ENCODE data around the gene TIAM1.

The TIAM1 gene

DNA sequence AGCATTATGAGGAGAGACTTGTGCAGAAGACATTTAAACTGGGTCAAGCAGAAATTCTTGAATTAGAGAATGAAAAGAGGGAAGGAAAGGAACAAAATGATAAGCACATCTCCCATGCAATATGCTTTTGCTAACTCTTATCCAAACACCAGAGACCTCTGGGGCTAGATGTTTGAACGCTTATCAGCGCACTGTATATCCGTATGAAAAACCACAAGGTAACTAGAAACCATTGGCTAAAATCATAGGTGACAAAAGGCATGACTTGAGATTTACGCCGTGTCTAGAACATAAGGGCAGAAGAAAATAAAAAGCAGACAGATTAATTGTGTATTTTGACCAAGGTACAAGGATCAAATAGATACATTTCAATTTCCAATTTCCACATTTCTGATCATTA, 38.0 kb upstream of the TIAM1 start:
- H3K4me3 ChIP-seq (ENCODE audit: low read depth, low read length), result no peak overlapping the region
- TF ChIP-seq, protein P1, sequence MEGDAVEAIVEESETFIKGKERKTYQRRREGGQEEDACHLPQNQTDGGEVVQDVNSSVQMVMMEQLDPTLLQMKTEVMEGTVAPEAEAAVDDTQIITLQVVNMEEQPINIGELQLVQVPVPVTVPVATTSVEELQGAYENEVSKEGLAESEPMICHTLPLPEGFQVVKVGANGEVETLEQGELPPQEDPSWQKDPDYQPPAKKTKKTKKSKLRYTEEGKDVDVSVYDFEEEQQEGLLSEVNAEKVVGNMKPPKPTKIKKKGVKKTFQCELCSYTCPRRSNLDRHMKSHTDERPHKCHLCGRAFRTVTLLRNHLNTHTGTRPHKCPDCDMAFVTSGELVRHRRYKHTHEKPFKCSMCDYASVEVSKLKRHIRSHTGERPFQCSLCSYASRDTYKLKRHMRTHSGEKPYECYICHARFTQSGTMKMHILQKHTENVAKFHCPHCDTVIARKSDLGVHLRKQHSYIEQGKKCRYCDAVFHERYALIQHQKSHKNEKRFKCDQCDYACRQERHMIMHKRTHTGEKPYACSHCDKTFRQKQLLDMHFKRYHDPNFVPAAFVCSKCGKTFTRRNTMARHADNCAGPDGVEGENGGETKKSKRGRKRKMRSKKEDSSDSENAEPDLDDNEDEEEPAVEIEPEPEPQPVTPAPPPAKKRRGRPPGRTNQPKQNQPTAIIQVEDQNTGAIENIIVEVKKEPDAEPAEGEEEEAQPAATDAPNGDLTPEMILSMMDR (IDR thresholded peaks at IDR 0.05; ENCODE audit: low read depth, low read length), result no peak
- TF ChIP-seq MYC (IDR thresholded peaks at IDR 0.05; ENCODE audit: low read depth, low read length) (no peak), POLR2A (IDR thresholded peaks at IDR 0.05; ENCODE audit: extremely low read depth, insufficient read length) (no peak)
- TF ChIP-seq, protein P2, sequence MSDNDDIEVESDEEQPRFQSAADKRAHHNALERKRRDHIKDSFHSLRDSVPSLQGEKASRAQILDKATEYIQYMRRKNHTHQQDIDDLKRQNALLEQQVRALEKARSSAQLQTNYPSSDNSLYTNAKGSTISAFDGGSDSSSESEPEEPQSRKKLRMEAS (IDR thresholded peaks at IDR 0.05; ENCODE audit: low read depth, low read length), result no peak
- DNase-seq (ENCODE audit: low read depth), result no peak

DNA sequence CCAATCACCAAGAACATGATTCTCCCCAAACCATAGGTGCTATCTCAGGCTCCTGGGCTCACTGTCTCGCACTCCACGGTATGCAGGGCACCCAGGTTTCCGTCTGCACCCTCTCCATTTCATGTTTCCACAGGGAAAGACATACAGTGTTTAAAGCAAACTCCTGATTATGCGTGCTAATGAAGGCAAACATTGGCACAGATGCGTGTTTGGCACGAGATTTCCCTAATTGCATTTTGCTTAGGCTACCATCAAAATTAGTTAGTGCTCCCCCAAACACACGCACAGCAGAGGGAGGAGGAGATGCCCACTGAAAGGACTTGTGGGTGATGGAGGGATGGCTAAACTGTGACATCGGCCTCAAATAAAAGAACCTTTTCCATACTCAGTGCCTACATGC, 32.2 kb upstream of the TIAM1 start:
- no peak overlapping the region for H3K4me3 ChIP-seq (ENCODE audit: low read depth, low read length)
- DNase-seq (ENCODE audit: low read depth), result no peak
- TF ChIP-seq, protein P1 (IDR thresholded peaks at IDR 0.05; ENCODE audit: low read depth, low read length), result no peak
- no peak for TF ChIP-seq MYC (IDR thresholded peaks at IDR 0.05; ENCODE audit: low read depth, low read length)
- TF ChIP-seq POLR2A (IDR thresholded peaks at IDR 0.05; ENCODE audit: extremely low read depth, insufficient read length), result no peak
- TF ChIP-seq, protein P2 (IDR thresholded peaks at IDR 0.05; ENCODE audit: low read depth, low read length), result no peak

DNA sequence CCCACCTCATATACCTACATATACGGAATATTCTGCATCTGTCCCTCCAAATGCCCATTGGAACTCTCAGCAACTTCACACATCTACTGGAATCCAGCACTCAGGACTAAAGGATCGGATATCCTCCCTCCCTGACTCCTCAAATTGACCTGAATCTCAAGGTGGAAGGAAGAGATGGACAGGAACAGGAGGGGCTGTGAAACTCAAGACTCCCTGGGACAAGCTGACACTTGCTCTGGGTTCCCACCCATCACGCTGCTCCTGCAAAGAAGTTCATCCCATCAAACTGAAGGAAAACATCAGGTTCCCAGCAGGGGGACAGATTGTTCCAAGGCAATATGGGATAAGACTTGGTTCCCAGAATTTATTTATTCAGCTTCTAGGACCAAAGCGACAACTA, 30.3 kb upstream of the TIAM1 start:
- no peak for DNase-seq (ENCODE audit: low read depth)
- no peak for TF ChIP-seq MYC (IDR thresholded peaks at IDR 0.05; ENCODE audit: low read depth, low read length)
- TF ChIP-seq, protein P2 (IDR thresholded peaks at IDR 0.05; ENCODE audit: low read depth, low read length), result no peak
- TF ChIP-seq POLR2A (IDR thresholded peaks at IDR 0.05; ENCODE audit: extremely low read depth, insufficient read length), result no peak
- no peak overlapping the region for H3K4me3 ChIP-seq (ENCODE audit: low read depth, low read length)

DNA sequence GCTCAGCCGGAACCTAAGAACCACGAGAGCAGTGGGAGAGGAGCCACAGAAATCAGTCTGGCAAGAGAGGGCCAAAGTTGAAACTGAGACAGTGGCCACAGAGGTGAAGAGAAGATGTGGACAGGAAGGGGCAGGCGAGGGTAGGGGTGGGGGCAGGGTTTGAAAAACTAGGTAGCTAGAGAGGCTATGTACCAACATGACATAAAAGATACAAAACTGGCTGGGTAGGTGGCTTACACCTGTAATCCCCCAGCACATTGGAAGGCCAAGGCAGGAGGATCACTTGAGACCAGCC, 28.4 kb upstream of the TIAM1 start:
- TF ChIP-seq POLR2A (IDR thresholded peaks at IDR 0.05; ENCODE audit: extremely low read depth, insufficient read length) (no peak), MYC (IDR thresholded peaks at IDR 0.05; ENCODE audit: low read depth, low read length) (no peak)
- TF ChIP-seq, protein P2 (IDR thresholded peaks at IDR 0.05; ENCODE audit: low read depth, low read length), result no peak
- TF ChIP-seq, protein P1 (IDR thresholded peaks at IDR 0.05; ENCODE audit: low read depth, low read length), result no peak
- DNase-seq (ENCODE audit: low read depth), result no peak

DNA sequence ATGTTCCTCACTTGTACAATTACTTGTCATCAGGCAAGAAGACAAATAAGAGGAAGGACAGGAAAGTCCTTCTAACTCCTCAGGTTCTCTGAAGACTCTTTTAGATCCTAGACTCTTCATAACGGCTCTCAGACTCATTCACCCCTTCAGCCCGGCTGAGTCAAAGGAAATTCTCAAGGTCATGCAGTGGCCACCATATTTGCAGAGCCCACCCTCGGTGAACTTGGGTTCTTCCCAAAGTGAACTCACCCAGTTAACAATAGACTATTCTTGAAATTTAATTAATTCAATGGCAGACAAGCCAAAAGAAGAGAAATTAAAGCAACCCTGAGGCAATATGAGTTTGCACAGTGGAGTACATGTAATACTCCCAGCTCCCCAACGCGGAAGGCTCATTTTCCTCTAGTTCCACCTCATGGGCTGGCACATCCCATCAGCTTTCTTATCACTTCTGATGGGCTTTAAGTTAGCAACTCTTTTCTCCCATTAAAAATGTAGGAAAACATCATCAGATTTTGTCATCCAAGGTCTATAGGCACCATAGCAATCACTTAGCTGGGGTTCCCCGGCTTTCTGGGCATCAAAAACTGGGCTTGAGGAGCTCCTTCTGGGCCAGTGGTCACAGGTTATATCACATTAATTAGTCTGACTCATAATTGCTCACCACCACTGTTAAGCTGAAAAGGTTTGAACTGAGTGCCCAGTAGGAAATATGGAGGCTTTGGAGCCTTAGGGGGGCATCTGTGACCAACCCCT, 27.8 kb upstream of the TIAM1 start:
- H3K4me3 ChIP-seq (ENCODE audit: low read depth, low read length), result no peak overlapping the region
- DNase-seq (ENCODE audit: low read depth), result no peak
- TF ChIP-seq MYC (IDR thresholded peaks at IDR 0.05; ENCODE audit: low read depth, low read length) (no peak), POLR2A (IDR thresholded peaks at IDR 0.05; ENCODE audit: extremely low read depth, insufficient read length) (no peak)
- TF ChIP-seq, protein P1 (IDR thresholded peaks at IDR 0.05; ENCODE audit: low read depth, low read length), result no peak
- TF ChIP-seq, protein P2 (IDR thresholded peaks at IDR 0.05; ENCODE audit: low read depth, low read length), result no peak

More for the DNA sequence above, 28.4 kb upstream of the TIAM1 start:
- H3K4me3 ChIP-seq (ENCODE audit: low read depth, low read length), result no peak overlapping the region

DNA sequence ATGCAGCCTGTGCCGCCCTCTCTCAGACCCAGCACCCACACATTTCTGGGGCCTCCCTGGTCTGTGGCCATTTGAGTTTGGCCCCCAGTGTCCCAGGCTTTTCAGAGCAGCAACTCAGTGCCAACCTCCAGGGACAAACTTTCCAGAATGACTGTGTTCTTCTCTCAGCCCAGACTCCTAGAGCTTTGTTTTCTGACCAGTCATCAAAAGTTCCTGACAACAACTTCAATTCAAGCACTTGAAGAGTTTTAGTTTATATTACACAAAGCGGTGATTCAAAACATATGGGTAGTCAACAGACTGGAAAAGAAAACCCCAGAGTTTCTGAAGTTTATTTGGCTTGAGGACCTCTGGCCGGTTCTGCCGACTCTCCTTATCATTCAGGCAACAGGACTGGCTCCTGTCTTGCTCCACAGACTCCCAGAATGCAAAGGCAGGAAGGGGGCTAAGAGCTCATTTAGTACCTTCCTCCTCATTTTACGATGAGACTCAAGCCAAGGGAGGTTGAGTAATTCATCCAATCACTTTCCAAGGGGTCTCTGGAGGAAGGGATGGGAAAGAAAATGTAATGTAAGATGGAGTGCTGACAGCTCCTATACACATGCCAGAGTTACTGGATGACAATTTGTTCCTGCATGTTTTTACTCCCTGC, 27.0 kb upstream of the TIAM1 start:
- no peak for DNase-seq (ENCODE audit: low read depth)
- no peak overlapping the region for H3K4me3 ChIP-seq (ENCODE audit: low read depth, low read length)
- TF ChIP-seq POLR2A (IDR thresholded peaks at IDR 0.05; ENCODE audit: extremely low read depth, insufficient read length), result no peak
- no peak for TF ChIP-seq MYC (IDR thresholded peaks at IDR 0.05; ENCODE audit: low read depth, low read length)
- TF ChIP-seq, protein P2 (IDR thresholded peaks at IDR 0.05; ENCODE audit: low read depth, low read length), result no peak
- TF ChIP-seq, protein P1 (IDR thresholded peaks at IDR 0.05; ENCODE audit: low read depth, low read length), result no peak
